ENCODE measurements around the gene NEIL3. TPM values are rescaled to one million over a fixed set of nuclear protein-coding genes. Genes with fewer than 3 reads are reported as not detected.

Gene NEIL3
- total RNA-seq, 1 experiment from 2014 or later: 6.3 TPM

- H3T11ph ChIP-seq (ENCODE audit: low read length): no peak overlapping the region
- H3K27ac Mint-ChIP-seq: no peak overlapping the region
Observed at GRCh38 chr4:177391287-177391686, 81.6 kb downstream of the NEIL3 start.

More at GRCh38 chr4:177391287-177391686, 81.6 kb downstream of the NEIL3 start:
- no peaks in the 10 kb centered on the region for H3K27me3 ChIP-seq (ENCODE audit: insufficient read depth, low read length)
- no peaks in the 10 kb centered on the region; the same call in 1 of the 2 replicates for H3K27me3 Mint-ChIP-seq (ENCODE audit: low read depth)
- H3K23ac ChIP-seq (ENCODE audit: insufficient read length, low read depth, low read length): no peak overlapping the region
- H2BK5ac ChIP-seq (ENCODE audit: insufficient read length, low read length): no peak overlapping the region
- H3K4me2 ChIP-seq (ENCODE audit: insufficient read depth, insufficient read length, low read length): no peak overlapping the region
- H2BK15ac ChIP-seq (ENCODE audit: low read depth, low read length): no peak overlapping the region
- H4K20me1 ChIP-seq (ENCODE audit: control insufficient read depth, insufficient read depth, insufficient read length): no peaks in the 10 kb centered on the region
- H2BK12ac ChIP-seq (ENCODE audit: insufficient read length, low read depth, low read length): no peak overlapping the region
- H3K4me1 ChIP-seq (ENCODE audit: insufficient read depth, low read length): no peaks in the 10 kb centered on the region
- no peaks in the 10 kb centered on the region for H3K23me2 ChIP-seq (ENCODE audit: insufficient read length, low read depth, low read length, poor library complexity, severe bottlenecking)
- H3K4ac ChIP-seq (ENCODE audit: low read depth, low read length): no peak overlapping the region
- H3K36me3 Mint-ChIP-seq (ENCODE audit: insufficient read depth in 1 of 3, low read depth in 3 of 3): no peaks in the 10 kb centered on the region
- H3K9me3 ChIP-seq (ENCODE audit: control insufficient read depth, low read depth, low read length): no peaks in the 10 kb centered on the region
- H3K27ac ChIP-seq (ENCODE audit: insufficient read length, low read depth, low read length): no peak overlapping the region
- no peaks in the 10 kb centered on the region for H3K79me1 ChIP-seq (ENCODE audit: insufficient read depth, low read depth, low read length, poor library complexity, severe bottlenecking)
- no peak overlapping the region for H3K9ac ChIP-seq (ENCODE audit: extremely low read depth, insufficient read length, low read length)
- WGBS (ENCODE audit: extremely low coverage, insufficient read length, low lambda C conversion rate): no CpG with 5 or more reads among the region's 3 CpGs
- H3K4me1 Mint-ChIP-seq: peaks cover 0 to 5% of the 10 kb centered on the region in 2 experiments; a peak in 2 of 4 replicates
- H3K18ac ChIP-seq (ENCODE audit: insufficient read length, low read depth, low read length): no peak overlapping the region
- H4K91ac ChIP-seq (ENCODE audit: insufficient read length, low read depth, low read length): no peak overlapping the region
- H2BK20ac ChIP-seq (ENCODE audit: low read depth, low read length, poor library complexity, severe bottlenecking): no peak overlapping the region
- TF ChIP-seq CTCF (conservative IDR thresholded peaks at IDR 0.05): no peak
- DNase-seq: no peak
- H3K79me2 ChIP-seq (ENCODE audit: insufficient read depth, low read length): no peaks in the 10 kb centered on the region
- no peak overlapping the region for H3K56ac ChIP-seq (ENCODE audit: insufficient read length, low read depth, low read length)
- no peaks in the 10 kb centered on the region for H3K9me3 Mint-ChIP-seq
- H3K4me3 Mint-ChIP-seq: no peak overlapping the region
- H4K5ac ChIP-seq (ENCODE audit: insufficient read length, low read depth, low read length): no peak overlapping the region
- no peak overlapping the region for H3K14ac ChIP-seq (ENCODE audit: insufficient read depth, low read length)
- no peak overlapping the region for H2BK120ac ChIP-seq (ENCODE audit: low read depth, low read length, poor library complexity, severe bottlenecking)
- no peak overlapping the region for H2AFZ ChIP-seq (ENCODE audit: low read length)
- H4K8ac ChIP-seq (replicated peaks; ENCODE audit: insufficient read length, low read depth, low read length): no peak overlapping the region
- no peak overlapping the region for H2AK5ac ChIP-seq (ENCODE audit: insufficient read length, low read length)

Measured in H9 (cell line).